Measurements from ENCODE around the gene MCAT. TPM values are rescaled to one million over a fixed set of nuclear protein-coding genes. Genes with fewer than 3 reads are reported as not detected.

The MCAT gene
- total RNA-seq, 1 experiment from 2014 or later, result 16.3 TPM

DNA sequence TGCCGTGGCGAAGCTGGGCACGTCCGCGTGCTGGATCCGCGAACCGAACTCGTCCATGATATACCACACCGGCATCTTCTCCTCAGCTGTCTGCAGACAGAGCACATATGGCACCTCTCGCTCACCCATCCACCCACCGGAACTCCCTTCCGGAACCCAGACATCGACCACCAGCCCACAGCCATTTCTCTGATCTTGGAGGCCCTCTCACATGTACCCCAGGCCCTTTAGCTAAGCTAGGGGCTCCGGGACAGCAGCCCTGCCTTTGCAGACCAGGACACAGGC, 36.7 kb upstream of the MCAT start:
- CTCF ChIA-PET, result no interaction called here
- Histone ChIP-seq H3K36me3 (ENCODE audit: control insufficient read depth, insufficient read depth, low read length) (no peaks in the 10 kb centered on the region; the same call in 1 of the 2 replicates), H3K27ac (ENCODE audit: low read length) (no peak overlapping the region), H3K4me1 (ENCODE audit: control insufficient read depth, insufficient read depth, low read length) (no peaks in the 10 kb centered on the region; the same call in 1 of the 2 replicates), H3K27me3 (ENCODE audit: control insufficient read depth, insufficient read depth, low read length) (no peaks in the 10 kb centered on the region), H3K9me3 (ENCODE audit: control insufficient read depth, insufficient read depth, low read depth, low read length) (no peaks in the 10 kb centered on the region), H3K4me3 (ENCODE audit: low read depth in 2 of 2, low read length in 2 of 2) (no peak overlapping the region)
- POLR2A ChIA-PET, result interaction anchor here (0.5 kb wide), 1 partner anchor 241 kb away, joined by 6 read pairs; no protein-coding TSS in a partner anchor
- in situ Hi-C loops (cut with HindIII; ENCODE audit: low pct_unique_long_range_greater_than_20kb, low sequenced_read_pairs) (no loop called here), intact Hi-C loops (cut with micrococcal nuclease; ENCODE audit: unreplicated experiment) (no loop called here)
- no peak for ATAC-seq
- TF ChIP-seq, protein P1, sequence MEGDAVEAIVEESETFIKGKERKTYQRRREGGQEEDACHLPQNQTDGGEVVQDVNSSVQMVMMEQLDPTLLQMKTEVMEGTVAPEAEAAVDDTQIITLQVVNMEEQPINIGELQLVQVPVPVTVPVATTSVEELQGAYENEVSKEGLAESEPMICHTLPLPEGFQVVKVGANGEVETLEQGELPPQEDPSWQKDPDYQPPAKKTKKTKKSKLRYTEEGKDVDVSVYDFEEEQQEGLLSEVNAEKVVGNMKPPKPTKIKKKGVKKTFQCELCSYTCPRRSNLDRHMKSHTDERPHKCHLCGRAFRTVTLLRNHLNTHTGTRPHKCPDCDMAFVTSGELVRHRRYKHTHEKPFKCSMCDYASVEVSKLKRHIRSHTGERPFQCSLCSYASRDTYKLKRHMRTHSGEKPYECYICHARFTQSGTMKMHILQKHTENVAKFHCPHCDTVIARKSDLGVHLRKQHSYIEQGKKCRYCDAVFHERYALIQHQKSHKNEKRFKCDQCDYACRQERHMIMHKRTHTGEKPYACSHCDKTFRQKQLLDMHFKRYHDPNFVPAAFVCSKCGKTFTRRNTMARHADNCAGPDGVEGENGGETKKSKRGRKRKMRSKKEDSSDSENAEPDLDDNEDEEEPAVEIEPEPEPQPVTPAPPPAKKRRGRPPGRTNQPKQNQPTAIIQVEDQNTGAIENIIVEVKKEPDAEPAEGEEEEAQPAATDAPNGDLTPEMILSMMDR (IDR thresholded peaks at IDR 0.05), result no peak
- no peak for TF ChIP-seq POLR2AphosphoS5 (IDR thresholded peaks at IDR 0.05; ENCODE audit: low read depth, low read length)
- no peak for TF ChIP-seq TCF7L2 (IDR thresholded peaks at IDR 0.05; ENCODE audit: low read depth, low read length)
- TF ChIP-seq SIN3A (IDR thresholded peaks at IDR 0.05; ENCODE audit: borderline replicate concordance, insufficient read depth, low read depth, low read length), result no peak
- TF ChIP-seq, protein P2, sequence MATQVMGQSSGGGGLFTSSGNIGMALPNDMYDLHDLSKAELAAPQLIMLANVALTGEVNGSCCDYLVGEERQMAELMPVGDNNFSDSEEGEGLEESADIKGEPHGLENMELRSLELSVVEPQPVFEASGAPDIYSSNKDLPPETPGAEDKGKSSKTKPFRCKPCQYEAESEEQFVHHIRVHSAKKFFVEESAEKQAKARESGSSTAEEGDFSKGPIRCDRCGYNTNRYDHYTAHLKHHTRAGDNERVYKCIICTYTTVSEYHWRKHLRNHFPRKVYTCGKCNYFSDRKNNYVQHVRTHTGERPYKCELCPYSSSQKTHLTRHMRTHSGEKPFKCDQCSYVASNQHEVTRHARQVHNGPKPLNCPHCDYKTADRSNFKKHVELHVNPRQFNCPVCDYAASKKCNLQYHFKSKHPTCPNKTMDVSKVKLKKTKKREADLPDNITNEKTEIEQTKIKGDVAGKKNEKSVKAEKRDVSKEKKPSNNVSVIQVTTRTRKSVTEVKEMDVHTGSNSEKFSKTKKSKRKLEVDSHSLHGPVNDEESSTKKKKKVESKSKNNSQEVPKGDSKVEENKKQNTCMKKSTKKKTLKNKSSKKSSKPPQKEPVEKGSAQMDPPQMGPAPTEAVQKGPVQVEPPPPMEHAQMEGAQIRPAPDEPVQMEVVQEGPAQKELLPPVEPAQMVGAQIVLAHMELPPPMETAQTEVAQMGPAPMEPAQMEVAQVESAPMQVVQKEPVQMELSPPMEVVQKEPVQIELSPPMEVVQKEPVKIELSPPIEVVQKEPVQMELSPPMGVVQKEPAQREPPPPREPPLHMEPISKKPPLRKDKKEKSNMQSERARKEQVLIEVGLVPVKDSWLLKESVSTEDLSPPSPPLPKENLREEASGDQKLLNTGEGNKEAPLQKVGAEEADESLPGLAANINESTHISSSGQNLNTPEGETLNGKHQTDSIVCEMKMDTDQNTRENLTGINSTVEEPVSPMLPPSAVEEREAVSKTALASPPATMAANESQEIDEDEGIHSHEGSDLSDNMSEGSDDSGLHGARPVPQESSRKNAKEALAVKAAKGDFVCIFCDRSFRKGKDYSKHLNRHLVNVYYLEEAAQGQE (IDR thresholded peaks at IDR 0.05; ENCODE audit: insufficient read depth in 1 of 2, low read depth in 2 of 2, low read length in 1 of 2), result no peak
- no TSS peak for BruUV-seq (replicated peaks)
- no peak for DNase-seq (ENCODE audit: low read depth, low spot score)

DNA sequence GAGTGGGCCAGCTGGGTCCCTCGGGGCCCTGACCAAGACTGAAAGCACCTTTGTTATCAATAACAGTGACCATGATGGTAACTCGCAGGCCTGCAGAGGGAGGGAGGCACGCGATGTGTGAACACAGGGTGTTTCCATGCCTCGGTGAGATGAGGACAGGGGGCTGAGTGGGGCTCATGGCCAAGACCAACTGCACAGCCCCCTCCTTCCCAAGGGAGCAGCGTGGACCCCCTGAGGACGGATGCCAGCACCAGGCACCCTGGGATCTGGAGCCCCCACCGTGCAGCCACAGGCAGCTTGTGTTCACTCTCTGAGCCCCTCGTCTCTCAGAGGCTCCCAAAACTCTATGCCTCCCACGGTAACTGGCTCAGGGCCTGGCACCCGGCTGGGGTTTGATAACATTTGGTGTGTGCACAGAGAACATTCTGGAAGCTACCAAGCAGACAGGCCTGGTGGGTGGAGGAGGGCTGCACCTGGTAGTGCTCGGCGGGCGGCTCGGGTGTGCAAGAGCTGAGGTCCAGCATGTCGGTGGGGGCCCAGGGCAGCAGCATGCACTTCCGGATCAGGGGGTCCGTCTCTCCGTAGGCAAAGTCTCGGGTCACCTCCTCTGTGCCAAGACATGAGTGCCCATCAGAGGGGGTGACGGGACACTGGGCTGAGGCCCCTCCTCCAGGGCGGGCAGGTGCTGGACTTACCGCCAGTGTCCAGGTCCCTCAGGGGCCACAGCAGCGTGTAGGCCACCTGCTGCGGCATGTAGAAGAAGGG, 36.1 kb upstream of the MCAT start:
- intact Hi-C loops (cut with micrococcal nuclease; ENCODE audit: unreplicated experiment), result no loop called here
- no peaks in the 10 kb centered on the region; the same call in 1 of the 2 replicates for H3K4me1 ChIP-seq (ENCODE audit: control insufficient read depth, insufficient read depth, low read length)
- ATAC-seq, result no peak
- no peaks in the 10 kb centered on the region; the same call in 1 of the 2 replicates for H3K36me3 ChIP-seq (ENCODE audit: control insufficient read depth, insufficient read depth, low read length)
- no peak overlapping the region for H3K4me3 ChIP-seq (ENCODE audit: low read depth in 2 of 2, low read length in 2 of 2)
- no peak overlapping the region for H3K27ac ChIP-seq (ENCODE audit: low read length)
- POLR2A ChIA-PET, result no interaction called here
- no peak for TF ChIP-seq TCF7L2 (IDR thresholded peaks at IDR 0.05; ENCODE audit: low read depth, low read length)
- TF ChIP-seq, protein P1 (IDR thresholded peaks at IDR 0.05), result no peak
- TF ChIP-seq POLR2AphosphoS5 (IDR thresholded peaks at IDR 0.05; ENCODE audit: low read depth, low read length), result no peak
- no peak for TF ChIP-seq SIN3A (IDR thresholded peaks at IDR 0.05; ENCODE audit: borderline replicate concordance, insufficient read depth, low read depth, low read length)
- TF ChIP-seq, protein P2 (IDR thresholded peaks at IDR 0.05; ENCODE audit: insufficient read depth in 1 of 2, low read depth in 2 of 2, low read length in 1 of 2), result no peak
- no TSS peak for BruUV-seq (replicated peaks)
- in situ Hi-C loops (cut with HindIII; ENCODE audit: low pct_unique_long_range_greater_than_20kb, low sequenced_read_pairs), result no loop called here
- DNase-seq (ENCODE audit: low read depth, low spot score), result no peak
- H3K27me3 ChIP-seq (ENCODE audit: control insufficient read depth, insufficient read depth, low read length), result no peaks in the 10 kb centered on the region
- CTCF ChIA-PET, result no interaction called here
- no peaks in the 10 kb centered on the region for H3K9me3 ChIP-seq (ENCODE audit: control insufficient read depth, insufficient read depth, low read depth, low read length)
